ENCODE results near the gene COPB1. TPM values are rescaled to one million over a fixed set of nuclear protein-coding genes. Genes with fewer than 3 reads are reported as not detected.

The COPB1 gene
- total and polyA plus RNA-seq, 2 of the 8 experiments (the other 6 are each of a cell fraction or from before 2014, with no cell fraction given) = 28.7 to 72.1 TPM

DNA sequence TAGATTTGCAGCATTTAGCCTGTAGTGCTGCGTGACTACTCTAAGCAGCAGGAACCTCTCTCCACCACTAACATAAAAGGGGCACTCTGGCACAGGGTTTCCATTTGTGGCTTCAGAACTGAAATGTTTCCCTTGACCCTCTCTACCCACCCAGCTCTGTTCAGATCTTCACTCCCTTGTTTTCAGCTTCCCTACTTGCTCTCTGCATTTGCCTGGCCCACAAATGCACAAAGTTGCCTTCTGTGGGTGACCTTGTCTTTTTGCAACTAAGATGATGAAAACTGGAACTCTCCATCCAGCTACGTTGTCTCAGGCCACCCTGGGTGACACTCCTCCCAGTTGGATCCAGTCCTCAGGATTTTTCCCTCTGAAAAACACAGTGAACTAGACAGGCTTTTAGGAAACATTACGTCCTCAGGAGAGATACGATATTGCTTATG, 40.4 kb upstream of the COPB1 start:
- DNase-seq (ENCODE audit: low read depth in 1 of 2, low spot score in 2 of 2) (no peak), FAIRE-seq (no peak)
- Histone ChIP-seq H3K18ac (ENCODE audit: extremely low read depth, low read length) (no peak overlapping the region), H4K20me1 (replicated peaks in 1 of 2; ENCODE audit: control insufficient read depth in 1 of 2, insufficient read depth in 2 of 2, low read length in 2 of 2) (no peaks in the 10 kb centered on the region), H3K79me1 (ENCODE audit: low read depth, low read length) (no peaks in the 10 kb centered on the region), H4K8ac (ENCODE audit: extremely low read depth, insufficient read depth, low read length) (no peak overlapping the region), H4K5ac (ENCODE audit: insufficient read length, low read depth, low read length) (no peak overlapping the region), H2BK5ac (ENCODE audit: low read depth, low read length) (no peak overlapping the region), H2BK20ac (ENCODE audit: low read length) (no peak overlapping the region), H3K23me2 (ENCODE audit: low read depth, low read length) (no peaks in the 10 kb centered on the region), H2AK5ac (ENCODE audit: low read depth, low read length) (no peak overlapping the region), H3K27me3 (replicated peaks in 1 of 4; ENCODE audit: control insufficient read depth in 3 of 4, extremely low read depth in 1 of 4, insufficient read depth in 3 of 4, low read length in 3 of 4) (no peaks in the 10 kb centered on the region; a peak in 2 of 7 replicates), H3K9ac (replicated peaks in 1 of 4; ENCODE audit: extremely low read depth in 1 of 4, low read depth in 3 of 4, low read length in 3 of 4) (no peak overlapping the region), H3K14ac (ENCODE audit: insufficient read length) (no peak overlapping the region), H2BK15ac (ENCODE audit: low read length) (no peak overlapping the region), H2BK120ac (replicated peaks; ENCODE audit: low read depth, low read length) (no peak overlapping the region), H3K36me3 (ENCODE audit: control insufficient read depth in 2 of 4, insufficient read depth in 4 of 4, low read length in 3 of 4) (no peaks in the 10 kb centered on the region), H4K91ac (replicated peaks; ENCODE audit: insufficient read length, low read length) (no peak overlapping the region), H2BK12ac (ENCODE audit: low read depth, low read length) (peak overlapping the region; percentile 50; the same call in 1 of the 2 replicates), H3K4ac (replicated peaks; ENCODE audit: insufficient read length, low read depth, low read length) (no peak overlapping the region), H2AFZ (ENCODE audit: low read length) (peak overlapping the region; percentile 9; the same call in 1 of the 2 replicates), H3K23ac (ENCODE audit: insufficient read length) (no peak overlapping the region), H3K4me3 (ENCODE audit: extremely low read depth in 1 of 4, insufficient read depth in 2 of 4, low read depth in 3 of 4, low read length in 4 of 4) (no peak overlapping the region), H3K4me1 (replicated peaks in 1 of 4; ENCODE audit: control insufficient read depth in 3 of 4, insufficient read depth in 4 of 4, low read length in 3 of 4) (peaks cover 2 to 7% (median 6%) of the 10 kb centered on the region in 4 experiments), H3K4me2 (ENCODE audit: insufficient read depth in 1 of 2, low read depth in 2 of 2, low read length in 2 of 2) (no peak overlapping the region), H3K79me2 (ENCODE audit: control insufficient read depth in 1 of 2, insufficient read depth in 2 of 2, low read length in 2 of 2) (no peaks in the 10 kb centered on the region), H3K27ac (ENCODE audit: low read depth, low read length) (no peak overlapping the region), H3K9me3 (ENCODE audit: insufficient read depth in 2 of 2, low read depth in 1 of 2, low read length in 1 of 2) (no peaks in the 10 kb centered on the region), H3K56ac (replicated peaks; ENCODE audit: insufficient read length, low read depth, low read length) (no peak overlapping the region)
- TF ChIP-seq RAD21 (IDR thresholded peaks at IDR 0.05 in 1 of 2, conservative IDR thresholded peaks at IDR 0.05 in 1 of 2; ENCODE audit: low read depth in 2 of 2, low read length in 2 of 2) (peak; percentile 11 to 13; a peak in 1 of 4 replicates), YY1 (IDR thresholded peaks at IDR 0.05; ENCODE audit: low read depth, low read length) (no peak)
- CTCF ChIA-PET (ENCODE audit: partially characterized antibody) = interaction anchor here (1.1 to 3.0 kb wide), 4 partner anchors 28 to 511 kb away, joined by 3 to 19 read pairs (median 8); no protein-coding TSS in a partner anchor
- POLR2A ChIA-PET (ENCODE audit: partially characterized antibody) = interaction anchor here (1.1 kb wide), 1 partner anchor 15 kb away, joined by 3 read pairs; no protein-coding TSS in a partner anchor
- 81% methylated on average over 4 of the region's 4 CpGs; no CpG with 5 or more reads in 1 of the 2 experiments for WGBS, 2 experiments (ENCODE audit: extremely low coverage in 1 of 2, insufficient coverage in 1 of 2, insufficient read length in 1 of 2, insufficient replicate concordance in 2 of 2, low coverage in 1 of 2, low lambda C conversion rate in 2 of 2, missing lambda C conversion rate in 1 of 2)

Data from H1 (cell line).